Psoas muscle (tissue), 8 donors: ENCODE measurements around the gene GEMIN8. TPM values are rescaled to one million over a fixed set of nuclear protein-coding genes. Genes with fewer than 3 reads are reported as not detected.

Experiments used
- ATAC-seq, 4 donors: fragments of 200-7000 bp; cut with Tn5 transposase; one replicate each; pipeline ENCODE4 v1.9.1; 2020; ENCODE audit warnings: moderate library complexity in 3 of 4, mild to moderate bottlenecking in 2 of 4
- DNase-seq, 2 donors: peaks; one replicate each; pipeline ENCODE4 v3.0.0-alpha.2; 2020
- H3K27ac ChIP-seq: fragments of 200-600 bp; one replicate; pipeline ENCODE4 v1.8.0; 2022
- H3K27me3 ChIP-seq, 3 donors: fragments of 200-600 bp in 1 of 3; one replicate each; pipeline versions ENCODE4 v1.6.1 to v1.8.0; 2013 to 2022; ENCODE audit warnings: low read length in 2 of 3, mild to moderate bottlenecking in 2 of 3, moderate library complexity in 1 of 3; ENCODE audit not compliant: insufficient read depth in 3 of 3
- H3K36me3 ChIP-seq, 2 donors: fragments of 200-600 bp in 1 of 2; one replicate each; pipeline versions ENCODE4 v1.6.1 to v1.8.0; 2013 to 2022; ENCODE audit warnings: low read depth in 1 of 2, mild to moderate bottlenecking in 1 of 2, moderate library complexity in 1 of 2; ENCODE audit not compliant: insufficient read depth in 1 of 2
- H3K4me1 ChIP-seq: fragments of 200-600 bp; one replicate; pipeline ENCODE4 v1.8.0; 2022
- H3K4me3 ChIP-seq: fragments of 200-600 bp; one replicate; pipeline ENCODE4 v1.8.0; 2022; ENCODE audit warnings: mild to moderate bottlenecking
- H3K9me3 ChIP-seq: fragments of 200-600 bp; one replicate; pipeline ENCODE4 v1.8.0; 2022
- CTCF ChIP-seq: fragments of 200-600 bp; IDR thresholded peaks from one replicate; pipeline ENCODE4 v1.8.0; 2022; ENCODE audit warnings: antibody characterized with exemption
- WGBS, 3 donors: extraction: QIAGEN DNeasy Blood & Tissue Kit; methylation state at CpG; one replicate each; pipeline versions ENCODE4 v1.1.6 to v1.1.7; 2013; 5-methylcytosine and 5-hydroxymethylcytosine counted together
- intact Hi-C, 2 donors: fragments of 100-400 bp; cut with DNase I; formaldehyde crosslinking; loops; one replicate each; pipeline versions ENCODE4 v1.11.0 to v1.14.2; 2022
- long read RNA-seq, 2 donors: library from polyadenylated mRNA; unstranded; transcript quantifications; one replicate each; pipeline ENCODE4 v2.0.0, GENCODE V29; 2021
- polyA plus RNA-seq, 3 donors: library from polyadenylated mRNA; stranded (reverse); fragments of 200-250 nt; gene quantifications; one replicate each; pipeline ENCODE4 v1.2.3, GENCODE V29; 2013
- total RNA-seq, 4 donors: library from RNA; stranded (reverse); fragmentation: NEBNext Ultra II Directional in 2 of 4; extraction: Animal tissue kit (Norgen Biotek cat#: 25700) in 2 of 4; gene quantifications; one replicate each; pipeline versions ENCODE4 v1.2.1 to v1.2.4, GENCODE V29; 2021 to 2023
- donor health status: healthy with polysubstance abuse.
- donor health status: DM: no; HTN: no; CAD: no; lungs with moderate emphysema.
- donor health status: Bipolar disorder and iron deficiency.
- donor health status: healthy.
- donor health status: DM: yes; HTN: yes; CAD: no.
- donor health status: DM: no; HTN: no; CAD: no.
- donor health status: DM: no; HTN: no; CAD: no.
- donor health status: DM: yes; HTN: yes; CAD: no.

The GEMIN8 gene, protein sequence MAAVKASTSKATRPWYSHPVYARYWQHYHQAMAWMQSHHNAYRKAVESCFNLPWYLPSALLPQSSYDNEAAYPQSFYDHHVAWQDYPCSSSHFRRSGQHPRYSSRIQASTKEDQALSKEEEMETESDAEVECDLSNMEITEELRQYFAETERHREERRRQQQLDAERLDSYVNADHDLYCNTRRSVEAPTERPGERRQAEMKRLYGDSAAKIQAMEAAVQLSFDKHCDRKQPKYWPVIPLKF
- 1 to 10 TPM; 7.8 to 8.5 (median 8.3) TPM for total RNA-seq
- polyA plus RNA-seq: 10 to 100 TPM in 1 of 3 donors, 1 to 10 TPM in 2; 8.2 to 10.8 (median 9.3) TPM
- long read RNA-seq, donor 1, partial matches to known transcripts: 0 of 12 reads
- long read RNA-seq, donor 1, other reads (novel, unspliced or antisense): 11 of 12 reads
- long read RNA-seq, donor 2, partial matches to known transcripts: 1 of 12 reads
- long read RNA-seq, donor 2, other reads (novel, unspliced or antisense): 9 of 12 reads

DNA sequence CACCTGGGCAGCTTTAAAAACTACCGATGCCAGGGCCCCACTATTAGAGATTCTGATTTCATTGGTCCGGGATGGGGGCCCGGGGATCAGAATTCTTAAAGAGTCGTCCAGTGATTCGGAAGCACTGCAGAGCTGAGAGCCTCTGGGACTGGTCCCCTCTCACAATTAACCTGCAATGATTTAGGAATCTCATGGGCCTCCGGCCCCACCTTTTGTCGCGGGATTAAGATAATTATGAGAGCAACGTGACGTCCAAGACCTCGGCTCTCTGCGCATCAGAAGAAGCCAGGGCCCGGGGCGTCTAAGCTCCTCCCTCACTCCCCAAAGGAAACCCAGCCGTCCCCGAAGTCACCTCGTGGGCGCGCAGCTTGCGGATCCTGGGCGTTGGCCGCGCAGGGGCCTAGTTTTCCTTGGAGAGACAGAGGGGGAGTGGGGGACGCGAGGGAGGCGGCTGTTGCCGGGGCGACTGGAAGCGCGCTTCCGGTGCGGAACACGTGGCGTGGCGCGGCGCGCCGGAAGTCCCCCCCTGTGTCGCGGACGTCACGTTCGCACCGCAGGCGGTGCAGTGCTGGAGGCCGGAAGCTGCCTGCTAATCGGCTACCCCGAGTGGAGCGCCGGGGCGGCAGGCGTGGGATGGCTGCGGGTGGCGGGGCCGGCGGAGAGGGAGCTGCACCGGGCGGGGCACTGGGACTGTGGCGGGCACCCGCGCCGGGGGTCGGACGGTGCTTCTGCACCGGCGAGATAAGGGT, at the start of gene GEMIN8:
Gene GEMIN8, minus strand, starts transcription at position 468 of the 749 bp plus-strand sequence. CDS start 8,414 bp downstream, outside the sequence.
- Histone ChIP-seq H3K27ac (peak within 1 kb of the TSS; percentile 91), H3K4me1 (peaks cover 13% of the 10 kb centered on the region), H3K9me3 (no peaks in the 10 kb centered on the region), H3K27me3 (no peaks in the 10 kb centered on the region), H3K36me3 (no peaks in the 10 kb centered on the region), H3K4me3 (peak within 1 kb of the TSS; percentile 72)
- ATAC-seq (peak; percentile 98), DNase-seq (peak; percentile 89 to 95)
- TF ChIP-seq CTCF: no peak
- 0% methylated on average over 34 to 58 of the region's 67 CpGs for WGBS, 3 donors
- intact Hi-C loops: loop anchor here (2.0 to 5.0 kb wide), 6 partner anchors 277 to 525 kb away; no protein-coding TSS in a partner anchor

GRCh38 chrX:14076639-14077038, 46.9 kb upstream of the GEMIN8 start:
- no peak for TF ChIP-seq CTCF
- Histone ChIP-seq H3K4me1 (no peaks in the 10 kb centered on the region), H3K9me3 (no peaks in the 10 kb centered on the region), H3K36me3 (no peaks in the 10 kb centered on the region), H3K27me3 (no peaks in the 10 kb centered on the region), H3K4me3 (no peak overlapping the region), H3K27ac (no peak overlapping the region)
- DNase-seq (no peak), ATAC-seq (no peak)
- intact Hi-C loops: no loop called here

GRCh38 chrX:14073556-14073955, 43.9 kb upstream of the GEMIN8 start:
- no peaks in the 10 kb centered on the region for H3K36me3 ChIP-seq
- DNase-seq (no peak), ATAC-seq (no peak)
- no peaks in the 10 kb centered on the region for H3K27me3 ChIP-seq
- H3K4me3 ChIP-seq: no peak overlapping the region
- intact Hi-C loops: no loop called here
- no peaks in the 10 kb centered on the region for H3K4me1 ChIP-seq
- H3K9me3 ChIP-seq: no peaks in the 10 kb centered on the region
- H3K27ac ChIP-seq: no peak overlapping the region
- no peak for TF ChIP-seq CTCF

- no peak for TF ChIP-seq CTCF
- H3K36me3 ChIP-seq: no peaks in the 10 kb centered on the region
- intact Hi-C loops: no loop called here
- no peak overlapping the region for H3K4me3 ChIP-seq
- no peaks in the 10 kb centered on the region for H3K9me3 ChIP-seq
- no peaks in the 10 kb centered on the region for H3K4me1 ChIP-seq
- WGBS, 3 donors: 13 to 32% (median 23%) methylated on average over 1 of the region's 1 CpG
- H3K27ac ChIP-seq: no peak overlapping the region
- no peaks in the 10 kb centered on the region for H3K27me3 ChIP-seq
- ATAC-seq (no peak), DNase-seq (no peak)
Measured at GRCh38 chrX:14073071-14073470, 43.4 kb upstream of the GEMIN8 start.
